GM18502 (cell line): ENCODE data around the gene BLOC1S4.
"Not testable (repeated sequence)": the region's sequence is repeated elsewhere in the genome, so short reads cannot be mapped to it uniquely, and the experiment has no call there.

ENCODE experiments used
- ATAC-seq: cut with Tn5 transposase; IDR thresholded peaks from one replicate; pipeline ENCODE4 v1.9.1; 2021; ENCODE audit warnings: mild to moderate bottlenecking; ENCODE audit not compliant: unreplicated experiment, poor library complexity

BLOC1S4 gene

DNA sequence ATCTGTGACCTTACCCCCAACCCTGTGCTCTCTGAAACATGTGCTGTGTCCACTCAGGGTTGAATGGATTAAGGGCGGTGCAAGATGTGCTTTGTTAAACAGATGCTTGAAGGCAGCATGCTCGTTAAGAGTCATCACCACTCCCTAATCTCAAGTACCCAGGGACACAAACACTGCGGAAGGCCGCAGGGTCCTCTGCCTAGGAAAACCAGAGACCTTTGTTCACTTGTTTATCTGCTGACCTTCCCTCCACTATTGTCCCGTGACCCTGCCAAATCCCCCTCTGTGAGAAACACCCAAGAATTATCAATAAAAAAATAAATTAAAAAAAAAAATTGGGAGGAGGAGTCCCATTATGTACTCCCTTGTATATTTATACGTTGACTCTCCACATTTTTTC, 40.4 kb downstream of the BLOC1S4 start:
- ATAC-seq: not testable (repeated sequence)

DNA sequence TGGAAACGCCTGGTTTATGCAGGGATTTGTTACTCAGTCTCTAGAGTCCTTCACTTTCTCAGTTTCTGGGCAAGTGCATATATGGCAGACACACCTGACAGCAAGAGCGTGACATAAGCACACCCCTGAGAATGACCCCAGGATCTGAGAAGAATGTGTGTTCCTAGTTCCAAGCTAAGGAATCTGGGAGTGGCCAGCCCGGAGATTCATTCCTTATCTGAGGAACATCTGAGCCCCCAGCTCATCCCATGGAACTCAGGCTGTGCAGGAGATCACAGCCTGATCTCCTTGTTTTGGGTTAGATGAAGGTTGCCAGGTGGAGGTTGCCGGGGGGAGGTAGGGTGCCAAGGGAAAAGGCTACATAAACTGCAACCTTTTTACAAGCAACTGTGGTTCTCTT, 42.8 kb downstream of the BLOC1S4 start:
- ATAC-seq: no peak

DNA sequence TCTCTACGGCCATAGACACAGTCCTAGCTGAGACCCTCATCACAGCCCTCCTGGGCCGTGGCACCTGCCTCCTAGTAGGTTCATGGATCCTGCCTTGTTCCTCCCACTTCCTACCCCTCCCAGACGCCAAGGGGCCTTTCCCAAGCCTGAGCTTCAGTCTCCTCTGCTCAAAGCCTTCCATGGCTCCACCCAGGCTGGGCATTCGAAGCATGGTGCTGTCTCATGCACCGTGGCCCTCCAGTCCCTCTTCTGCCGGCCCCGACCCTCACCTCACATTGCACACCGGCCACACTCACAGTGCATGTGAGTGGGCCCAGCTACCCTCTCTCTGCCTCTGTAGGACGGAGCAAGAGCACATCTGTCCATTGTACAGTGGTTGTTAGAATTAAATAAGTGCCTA, 44.9 kb downstream of the BLOC1S4 start:
- no peak for ATAC-seq

DNA sequence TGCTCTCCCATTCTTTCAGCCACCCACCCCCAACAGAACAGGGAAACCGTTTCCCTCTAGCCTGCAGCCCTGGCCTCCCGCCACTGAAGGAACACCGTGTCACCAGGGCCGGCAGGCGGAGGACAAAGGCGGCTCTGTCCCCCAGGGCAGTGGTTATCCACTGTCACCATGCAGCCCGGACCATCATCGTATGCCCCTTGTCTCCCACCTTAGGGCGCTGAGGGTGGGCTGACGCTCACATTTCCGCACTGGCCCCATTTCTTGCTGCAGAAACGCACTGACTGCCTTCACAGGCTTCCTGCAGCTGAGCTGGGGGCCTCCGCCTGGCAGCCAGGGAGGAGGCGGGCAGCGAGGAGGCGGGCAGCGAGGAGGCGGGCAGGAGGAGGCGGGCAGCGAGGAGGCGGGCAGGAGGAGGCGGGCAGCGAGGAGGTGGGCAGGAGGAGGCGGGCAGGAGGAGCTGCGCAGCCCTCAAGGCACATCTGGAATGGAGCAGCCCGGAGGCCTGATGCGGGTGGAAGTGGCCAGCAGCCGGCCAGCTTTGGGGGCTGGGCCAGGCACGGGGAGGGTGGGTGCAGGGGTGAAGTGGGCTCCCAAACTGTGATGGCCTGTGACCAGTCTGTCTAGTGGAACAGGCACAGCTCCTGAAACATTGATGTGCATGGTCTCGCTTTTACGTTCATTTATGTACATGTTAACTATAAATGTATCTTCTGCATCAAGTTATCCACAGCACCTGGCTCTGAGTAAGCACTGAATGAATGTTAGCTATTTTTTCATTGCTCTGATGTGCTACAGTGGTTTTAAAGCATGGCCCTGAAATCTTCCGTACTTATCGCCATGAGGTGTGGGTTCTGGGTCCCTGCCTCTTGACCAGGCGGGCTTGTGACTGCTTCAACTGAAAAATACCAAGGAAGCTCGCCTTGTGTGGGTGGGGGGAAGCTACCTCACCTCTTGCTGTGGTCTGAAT, 46.0 kb downstream of the BLOC1S4 start:
- ATAC-seq: no peak

DNA sequence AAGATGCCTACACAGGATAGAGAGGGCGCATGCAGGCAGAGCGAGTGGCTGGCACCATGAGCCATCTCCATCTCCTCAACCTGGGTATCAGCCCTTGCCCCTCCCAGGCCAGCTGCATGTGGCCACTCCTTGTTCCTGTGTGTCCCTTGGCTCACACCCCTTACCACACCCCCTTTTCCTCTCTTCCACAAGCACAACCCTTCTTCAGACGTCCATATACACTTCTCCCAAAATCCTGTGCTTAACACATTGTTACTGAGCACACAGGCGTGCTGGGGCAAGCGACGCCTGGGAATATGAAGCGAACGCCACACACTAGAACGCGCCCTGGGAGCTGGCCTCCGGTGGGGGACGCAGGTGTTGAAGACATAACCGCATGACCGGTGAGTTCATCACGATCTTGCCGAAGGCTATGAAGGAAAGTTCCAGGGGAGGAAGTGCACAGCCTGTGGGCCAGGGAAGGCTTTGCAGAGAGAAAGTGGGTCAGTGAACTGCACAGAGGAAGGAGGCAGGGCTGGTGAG, 47.4 kb downstream of the BLOC1S4 start:
- no peak for ATAC-seq

DNA sequence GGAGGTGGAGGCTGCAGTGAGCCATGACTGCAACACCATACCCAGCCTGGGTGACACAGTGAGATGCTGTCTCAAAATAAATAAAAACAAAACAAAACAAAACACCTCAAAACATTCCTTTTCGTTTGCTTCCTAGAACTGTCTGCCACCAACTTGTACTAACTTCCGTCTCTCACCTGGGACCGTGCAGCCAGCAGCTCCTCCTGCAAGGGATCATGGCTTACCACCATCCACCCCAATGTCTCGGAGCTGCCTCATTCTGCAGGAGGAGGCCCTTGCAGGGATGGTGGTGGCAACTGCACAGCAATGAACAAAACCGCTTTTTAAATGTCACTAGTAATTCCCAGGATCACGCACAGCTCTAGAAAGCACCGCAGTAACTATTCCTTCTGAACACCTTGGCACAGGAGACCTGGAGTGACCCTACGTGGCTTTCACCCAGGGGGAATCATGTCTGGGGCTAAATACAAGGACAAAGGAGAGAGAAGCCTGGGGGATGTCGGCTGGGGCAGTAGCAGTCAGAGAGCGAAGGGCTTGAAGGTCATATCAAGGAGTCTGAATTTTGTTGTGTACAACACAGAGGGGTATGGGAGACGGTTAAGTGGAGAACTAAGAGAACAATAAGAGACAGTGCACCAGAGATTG, 49.1 kb downstream of the BLOC1S4 start:
- ATAC-seq: no peak

DNA sequence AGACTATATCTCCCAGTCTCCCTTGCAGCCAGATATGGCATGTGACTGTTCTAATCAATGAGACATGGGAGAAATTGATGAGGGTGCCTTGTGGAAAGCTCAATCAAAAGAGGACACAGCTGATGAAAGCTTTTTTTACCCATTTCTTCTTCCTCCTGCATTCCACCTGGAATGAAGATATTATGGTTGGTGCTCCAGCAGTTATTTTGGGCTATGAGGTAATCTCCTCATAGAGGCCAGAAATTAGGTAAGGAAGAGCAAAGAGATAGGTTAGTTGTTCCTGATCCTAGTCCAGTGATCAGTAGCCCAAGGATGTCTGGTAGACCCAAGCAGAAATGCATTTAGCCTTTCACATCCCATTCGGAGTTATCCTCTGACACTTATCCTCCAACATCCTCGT, 49.7 kb downstream of the BLOC1S4 start:
- no peak for ATAC-seq
